Measurements from ENCODE around the gene MED12L.
A peak's percentile ranks its signal among the peaks of the same experiment; 100 is the strongest.

MED12L gene

DNA sequence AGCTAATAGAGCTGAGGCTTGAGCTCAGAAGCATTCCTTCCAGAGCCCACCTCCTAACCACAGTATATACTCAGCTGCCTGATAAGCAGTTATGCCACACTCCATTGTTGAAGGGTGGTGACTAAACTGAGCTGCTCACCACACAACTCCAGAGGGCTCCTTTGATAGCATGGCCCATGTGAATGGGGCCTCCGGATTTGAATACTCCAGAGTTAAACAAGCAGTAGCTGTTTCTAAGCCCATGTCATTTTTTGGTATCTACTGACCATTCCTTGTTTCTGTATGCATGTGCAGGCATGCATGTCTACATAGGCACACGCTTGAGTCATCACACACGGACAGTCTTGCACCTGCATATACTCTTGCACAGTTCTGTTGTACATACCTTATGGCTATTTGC, 346.5 kb downstream of the MED12L start:
- TF ChIP-seq CTCF (IDR thresholded peaks at IDR 0.05; ENCODE audit: low read depth, low read length, missing control alignments), result no peak
- H3K4me3 ChIP-seq (replicated peaks; ENCODE audit: low read depth, low read length), result no peak overlapping the region
- DNase-seq (ENCODE audit: extremely low read depth, low read depth), result no peak

- no peak for TF ChIP-seq CTCF (IDR thresholded peaks at IDR 0.05; ENCODE audit: low read depth, low read length, missing control alignments)
- DNase-seq (ENCODE audit: extremely low read depth, low read depth), result no peak
- H3K4me3 ChIP-seq (replicated peaks; ENCODE audit: low read depth, low read length), result no peak overlapping the region
These were observed 347.3 kb downstream of the MED12L start for GRCh38 chr3:151432616-151433372.

DNA sequence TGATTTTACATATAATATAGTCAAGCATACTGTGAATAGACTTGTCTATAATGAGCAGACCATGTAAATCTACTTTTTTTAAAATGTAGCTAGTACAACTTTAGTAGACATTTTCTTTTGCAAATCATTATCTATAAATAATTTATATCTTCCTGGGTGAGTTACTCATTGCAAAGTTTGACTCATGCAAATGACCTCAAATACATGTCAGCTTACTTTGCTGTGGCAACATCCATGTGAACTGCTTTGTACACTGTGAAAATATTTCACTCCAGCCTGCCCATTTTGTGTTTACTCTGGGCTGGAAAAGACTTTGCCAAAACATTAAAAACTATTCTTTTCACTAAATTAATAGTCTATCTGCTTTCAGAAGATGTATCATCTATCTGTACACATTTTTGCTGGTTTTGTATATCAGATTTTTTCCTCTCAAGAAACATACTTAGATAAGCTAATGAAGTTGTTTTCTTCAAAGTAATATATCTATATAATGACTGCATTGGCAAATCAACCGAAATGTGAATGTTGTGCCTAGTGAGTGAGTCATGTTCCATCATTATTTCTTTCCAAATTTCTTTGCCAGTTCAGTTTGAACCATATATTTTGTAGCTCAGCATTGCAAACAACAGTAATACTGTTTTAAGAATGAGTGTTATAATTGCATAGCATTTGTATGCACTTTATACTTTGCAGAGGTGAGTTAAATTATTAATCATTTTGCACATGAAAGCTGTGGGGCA, 348.9 kb downstream of the MED12L start:
- no peak overlapping the region for H3K4me3 ChIP-seq (replicated peaks; ENCODE audit: low read depth, low read length)
- DNase-seq (ENCODE audit: extremely low read depth, low read depth), result peak; percentile 41
- no peak for TF ChIP-seq CTCF (IDR thresholded peaks at IDR 0.05; ENCODE audit: low read depth, low read length, missing control alignments)

GRCh38 chr3:151436675-151437446, 351.4 kb downstream of the MED12L start:
- no peak for DNase-seq (ENCODE audit: extremely low read depth, low read depth)
- no peak for TF ChIP-seq CTCF (IDR thresholded peaks at IDR 0.05; ENCODE audit: low read depth, low read length, missing control alignments)
- H3K4me3 ChIP-seq (replicated peaks; ENCODE audit: low read depth, low read length), result no peak overlapping the region

DNA sequence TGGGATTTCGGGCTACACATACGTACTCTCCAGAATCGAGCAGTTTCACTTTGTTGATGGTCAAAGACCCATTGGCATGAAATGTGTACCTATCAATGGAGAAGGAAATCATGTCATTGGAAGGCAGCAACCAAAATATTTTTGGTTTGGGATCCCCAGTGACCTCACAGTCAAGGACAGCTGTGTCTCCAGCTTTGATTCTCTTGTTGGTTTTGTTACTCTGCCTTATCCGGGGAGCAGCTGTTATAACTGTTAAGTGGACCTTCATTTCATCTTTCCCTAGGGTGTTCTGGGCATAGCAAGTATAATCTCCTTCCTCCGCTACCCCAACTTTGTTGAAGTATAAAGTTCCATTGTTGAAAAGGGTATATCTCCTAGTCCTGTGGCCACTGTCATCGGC, 352.4 kb downstream of the MED12L start:
- no peak for TF ChIP-seq CTCF (IDR thresholded peaks at IDR 0.05; ENCODE audit: low read depth, low read length, missing control alignments)
- no peak for DNase-seq (ENCODE audit: extremely low read depth, low read depth)
- no peak overlapping the region for H3K4me3 ChIP-seq (replicated peaks; ENCODE audit: low read depth, low read length)

DNA sequence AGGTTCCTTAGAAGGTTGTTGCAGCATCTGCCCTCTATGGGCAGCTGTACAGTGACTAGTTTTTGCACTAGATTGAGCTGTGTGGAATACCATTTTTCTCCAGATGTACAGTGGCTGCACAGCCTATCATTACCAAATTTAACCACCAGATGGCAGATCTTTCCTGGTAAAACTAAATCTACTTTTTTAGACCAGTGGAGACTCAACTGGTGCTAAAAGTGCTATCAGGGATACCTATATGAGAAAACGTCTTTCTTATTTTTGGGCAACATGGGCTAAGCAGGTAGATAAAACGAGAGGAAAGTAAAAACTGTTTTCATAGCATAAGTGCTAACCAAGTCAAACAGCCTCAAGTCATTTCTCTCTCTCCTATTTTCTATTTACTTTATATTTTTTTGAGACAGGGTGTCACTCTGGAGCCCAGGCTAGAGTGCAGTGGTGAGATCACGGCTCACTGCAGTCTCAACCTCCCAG, 354.2 kb downstream of the MED12L start:
- peak; percentile 70 for TF ChIP-seq CTCF (IDR thresholded peaks at IDR 0.05; ENCODE audit: low read depth, low read length, missing control alignments)
- peak; percentile 79 for DNase-seq (ENCODE audit: extremely low read depth, low read depth)

More for the DNA sequence above, 354.2 kb downstream of the MED12L start:
- H3K4me3 ChIP-seq (replicated peaks; ENCODE audit: low read depth, low read length), result no peak overlapping the region
